Endothelial cell of umbilical vein (primary cell): ENCODE results near the gene ABCD3. TPM values are rescaled to one million over a fixed set of nuclear protein-coding genes. Genes with fewer than 3 reads are reported as not detected.

Experiments used
- BruUV-seq: library from RNA; stranded (reverse); fragments of 400-500 nt; replicated peaks from 2 replicates; lab custom pipeline; 2021; lab: Mats Ljungman, UMichigan
- CTCF ChIA-PET: fragments of 300-600, 350-600 bp; sonication (Branson Sonifier 250); formaldehyde crosslinking; loops from one replicate; lab custom pipeline; 2021; ENCODE audit warnings: antibody characterized with exemption, inconsistent platforms; lab: Charles Lee
- POLR2A ChIA-PET: fragments of 300-600, 350-600 bp; sonication (Branson Sonifier 250); formaldehyde crosslinking; loops from one replicate; lab custom pipeline; 2021; ENCODE audit warnings: antibody characterized with exemption, inconsistent platforms; lab: Charles Lee
- DNase-seq: peaks from one replicate; pipeline ENCODE4 v3.0.0-alpha.2; 2011; ENCODE audit warnings: low read depth, low spot score
- FAIRE-seq: peaks from 2 replicates; lab custom pipeline; 2011; peaks lifted over from hg19 to GRCh38; lab: Jason Lieb, UNC
- H2AFZ ChIP-seq: 2 replicates; pipeline ENCODE4 v1.6.0; 2012; ENCODE audit warnings: low read depth, low read length, control low read depth, inconsistent platforms
- H3K27ac ChIP-seq: 2 replicates; pipeline ENCODE4 v1.5.1; 2011; ENCODE audit warnings: low read depth, mild to moderate bottlenecking, control low read depth, low read length, moderate library complexity; ENCODE audit not compliant: insufficient read depth
- H3K27me3 ChIP-seq, 2 experiments: 2 replicates each; pipeline versions ENCODE4 v1.6.0 to v1.6.1; 2011; ENCODE audit warnings: low read length in 2 of 2, mixed read lengths in 1 of 2; ENCODE audit not compliant: control insufficient read depth in 2 of 2, insufficient read depth in 2 of 2
- H3K36me3 ChIP-seq, 2 experiments: 2 replicates in 1 of 2; 3 replicates in 1 of 2; pipeline ENCODE4 v1.5.1; 2011; ENCODE audit warnings: low read length in 2 of 2, mild to moderate bottlenecking in 1 of 2, moderate library complexity in 1 of 2; ENCODE audit not compliant: control insufficient read depth in 2 of 2, insufficient read depth in 2 of 2; ENCODE audit errors: extremely low read depth in 1 of 2
- H3K4me1 ChIP-seq: 3 replicates; pipeline ENCODE4 v1.5.1; 2011; ENCODE audit warnings: mild to moderate bottlenecking, low read length; ENCODE audit not compliant: control insufficient read depth, insufficient read depth; ENCODE audit errors: extremely low read depth
- H3K4me2 ChIP-seq: 2 replicates; pipeline ENCODE4 v1.6.1; 2011; ENCODE audit warnings: low read length, control low read depth, mixed read lengths; ENCODE audit not compliant: insufficient read depth
- H3K4me3 ChIP-seq, 3 experiments: fragments of 200-600 bp in 1 of 3; sonication (generic), shearing (Covaris generic) in 1 of 3; replicated peaks in 1 of 3; 2 replicates each; pipeline ENCODE4 v1.5.1; 2011 to 2016; ENCODE audit warnings: control low read depth in 3 of 3, low read length in 3 of 3, mild to moderate bottlenecking in 2 of 3, inconsistent platforms in 1 of 3, low read depth in 1 of 3, moderate library complexity in 1 of 3; ENCODE audit not compliant: insufficient read depth in 1 of 3
- H3K79me2 ChIP-seq: 2 replicates; pipeline ENCODE4 v1.6.0; 2012; ENCODE audit warnings: low read length, inconsistent platforms; ENCODE audit not compliant: control insufficient read depth, insufficient read depth
- H3K9ac ChIP-seq: replicated peaks from 2 replicates; pipeline ENCODE3; 2011; ENCODE audit warnings: low read length, control low read depth; ENCODE audit not compliant: insufficient read depth; ENCODE audit errors: extremely low read depth
- H3K9me1 ChIP-seq: replicated peaks from 3 replicates; pipeline ENCODE4 v1.6.0; 2011; ENCODE audit warnings: mild to moderate bottlenecking, low read length; ENCODE audit not compliant: control insufficient read depth, insufficient read depth; ENCODE audit errors: extremely low read depth
- H3K9me3 ChIP-seq: replicated peaks from 2 replicates; pipeline ENCODE4 v1.5.1; 2012; ENCODE audit warnings: low read length, inconsistent platforms; ENCODE audit not compliant: control insufficient read depth, insufficient read depth
- H4K20me1 ChIP-seq: replicated peaks from 2 replicates; pipeline ENCODE3; 2011; ENCODE audit warnings: mild to moderate bottlenecking, low read length; ENCODE audit not compliant: control insufficient read depth, insufficient read depth; ENCODE audit errors: extremely low read depth
- CTCF ChIP-seq, 2 donors: IDR thresholded peaks; 1 replicate in 1 of 2; 2 replicates in 1 of 2; pipeline ENCODE4 v1.5.1; 2011; ENCODE audit warnings: low read length in 2 of 2, mild to moderate bottlenecking in 2 of 2, moderate library complexity in 2 of 2, control low read depth in 1 of 2, inconsistent platforms in 1 of 2, low read depth in 1 of 2; ENCODE audit not compliant: insufficient read depth in 1 of 2; ENCODE audit errors: extremely low read depth in 1 of 2
- EZH2 ChIP-seq: IDR thresholded peaks from 2 replicates; pipeline ENCODE4 v1.6.1; 2012; ENCODE audit warnings: borderline replicate concordance, low read depth, mild to moderate bottlenecking, moderate library complexity, low read length, inconsistent platforms; ENCODE audit not compliant: severe bottlenecking
- FOS ChIP-seq: IDR thresholded peaks from 2 replicates; pipeline ENCODE4 v1.6.1; 2011; ENCODE audit warnings: mild to moderate bottlenecking, low read length, moderate library complexity, borderline replicate concordance; ENCODE audit not compliant: insufficient read depth
- GATA2 ChIP-seq: IDR thresholded peaks from 2 replicates; pipeline ENCODE4 v1.7.0; 2011; ENCODE audit warnings: low read depth, mild to moderate bottlenecking, moderate library complexity, mixed read lengths, low read length; ENCODE audit not compliant: insufficient read length, insufficient read depth
- JUN ChIP-seq: IDR thresholded peaks from 2 replicates; pipeline ENCODE4 v1.6.1; 2011; ENCODE audit warnings: borderline replicate concordance, low read depth; ENCODE audit not compliant: insufficient read length, insufficient read depth
- MAX ChIP-seq: IDR thresholded peaks from 2 replicates; pipeline ENCODE4 v1.6.1; 2011; ENCODE audit not compliant: insufficient read depth, insufficient read length
- dilution Hi-C: fragments of 300-500 bp; cut with MboI; formaldehyde crosslinking; loops from one replicate; pipeline ENCODE4 v1.15.0; 2019; ENCODE audit warnings: low sequenced_read_pairs; ENCODE audit not compliant: extremely low pct_ligation_motif_present
- intact Hi-C: fragments of 100-400 bp; cut with micrococcal nuclease; formaldehyde crosslinking; loops from one replicate; pipeline ENCODE4 v1.10.0; 2022
- polyA plus RNA-seq, 4 experiments: library from polyadenylated mRNA; depleted of rRNA in 3 of 4; stranded (reverse) in 3 of 4; unstranded in 1 of 4; fragments of >200 nt; gene quantifications; 2 replicates each; pipeline versions ENCODE4 v1.2.1 to v1.2.3, GENCODE V29; 2011 to 2012; ENCODE audit warnings: missing spikeins in 1 of 4
- total RNA-seq: library from RNA; stranded (reverse); gene quantifications from 2 replicates; pipeline ENCODE4 v1.2.3, GENCODE V29; 2021

The ABCD3 gene
- total and polyA plus RNA-seq, 2 donors (not counting 3 experiments of a cell fraction or from before 2014, with no cell fraction given): 6.3 to 31.6 TPM

GRCh38 chr1:94544706-94545490 is 126.7 kb downstream of the ABCD3 start:
- intact Hi-C loops: no loop called here
- dilution Hi-C loops: loop anchor here (25.0 kb wide), 1 partner anchor 267 kb away; the partner anchor contains the start of gene SLC44A3
- DNase-seq: peak; percentile 64
- POLR2A ChIA-PET: no interaction called here
- Histone ChIP-seq H3K36me3 (no peaks in the 10 kb centered on the region), H2AFZ (no peak overlapping the region), H3K9ac (no peak overlapping the region), H3K79me2 (no peaks in the 10 kb centered on the region), H3K4me2 (peak overlapping the region; percentile 50), H3K27me3 (no peaks in the 10 kb centered on the region), H3K9me1 (no peaks in the 10 kb centered on the region), H3K4me1 (peaks cover 24% of the 10 kb centered on the region), H4K20me1 (no peaks in the 10 kb centered on the region), H3K4me3 (no peak overlapping the region), H3K27ac (peak overlapping the region; percentile 10), H3K9me3 (no peaks in the 10 kb centered on the region)
- CTCF ChIA-PET: interaction anchor here (1.2 kb wide), 1 partner anchor 15 kb away, joined by 3 read pairs; no protein-coding TSS in a partner anchor
- FAIRE-seq: peak; percentile 54
- BruUV-seq: no TSS peak
- TF ChIP-seq FOS: peak; percentile 37
- TF ChIP-seq MAX: no peak
- TF ChIP-seq EZH2: no peak
- TF ChIP-seq GATA2: no peak
- peak; percentile 56 for TF ChIP-seq JUN

- H3K79me2 ChIP-seq: no peaks in the 10 kb centered on the region
- no peak overlapping the region for H3K4me3 ChIP-seq
- H3K9me3 ChIP-seq: no peaks in the 10 kb centered on the region
- H3K36me3 ChIP-seq: no peaks in the 10 kb centered on the region
- BruUV-seq: no TSS peak
- H3K9ac ChIP-seq: no peak overlapping the region
- no peak for FAIRE-seq
- no peaks in the 10 kb centered on the region for H3K9me1 ChIP-seq
- H3K27me3 ChIP-seq: peaks cover 0 to 1% of the 10 kb centered on the region in 2 experiments
- no peak for DNase-seq
- dilution Hi-C loops (loop anchor here (25.0 kb wide), 1 partner anchor 263 kb away; the partner anchor contains the start of gene SLC44A3), intact Hi-C loops (no loop called here)
- H3K4me2 ChIP-seq: no peak overlapping the region
- ChIA-PET POLR2A (no interaction called here), CTCF (interaction anchor here (0.7 to 1.5 kb wide), 2 partner anchors 36 to 494 kb away, joined by 3 to 4 read pairs; no protein-coding TSS in a partner anchor)
- H3K4me1 ChIP-seq: peaks cover 9% of the 10 kb centered on the region
- H3K27ac ChIP-seq: no peak overlapping the region
- H4K20me1 ChIP-seq: no peaks in the 10 kb centered on the region
- TF ChIP-seq MAX (no peak), JUN (no peak), CTCF (IDR thresholded peaks at IDR 0.05; ENCODE audit: extremely low read depth in 1 of 2, insufficient read depth in 1 of 2, low read depth in 1 of 2, low read length in 2 of 2) (no peak)
- no peak overlapping the region for H2AFZ ChIP-seq
Measured at GRCh38 chr1:94549706-94550105, 131.5 kb downstream of the ABCD3 start.
